Measurements from ENCODE around the gene AQP2.

Gene AQP2

GRCh38 chr12:49955899-49956662, 5.5 kb downstream of the AQP2 start:
- no peak for DNase-seq (ENCODE audit: low spot score)

- DNase-seq (ENCODE audit: low spot score), result no peak
Observed at GRCh38 chr12:49956663-49957569, 6.4 kb downstream of the AQP2 start.

DNA sequence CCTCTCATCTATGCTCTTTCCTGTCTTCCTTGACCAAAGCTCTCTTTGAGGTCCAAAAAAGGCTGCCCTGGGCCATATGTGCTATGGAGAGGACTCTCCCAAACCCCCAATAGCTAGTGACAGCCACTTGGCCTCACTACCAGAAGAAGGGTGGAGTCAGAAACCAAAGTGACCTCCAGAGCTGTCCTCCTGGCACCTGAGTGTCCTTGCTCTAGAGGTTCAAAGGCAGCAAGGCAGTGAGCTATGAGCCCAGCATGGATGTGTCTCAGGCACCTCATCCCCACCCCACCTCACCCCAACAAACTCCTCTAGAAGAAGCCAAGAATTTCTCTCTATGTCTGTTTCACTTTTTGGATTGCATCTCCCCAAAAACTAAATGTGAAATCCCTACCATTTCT, 7.0 kb downstream of the AQP2 start:
- no peak for DNase-seq (ENCODE audit: low spot score)

- DNase-seq (ENCODE audit: low spot score), result no peak
Observed at GRCh38 chr12:49959685-49960473, 9.3 kb downstream of the AQP2 start.

- DNase-seq (ENCODE audit: low spot score), result no peak
Observed at GRCh38 chr12:49960474-49961110, 10.1 kb downstream of the AQP2 start.

- DNase-seq (ENCODE audit: low spot score), result no peak
Observed at GRCh38 chr12:49961111-49961922, 10.8 kb downstream of the AQP2 start, which contains the start of gene AQP5. Gene AQP5 (plus strand): TSS chr12:49961872. CDS start chr12:49962018, 146 bp downstream.

GRCh38 chr12:49961993-49962764, 11.6 kb downstream of the AQP2 start:
- DNase-seq (ENCODE audit: low spot score), result no peak

DNA sequence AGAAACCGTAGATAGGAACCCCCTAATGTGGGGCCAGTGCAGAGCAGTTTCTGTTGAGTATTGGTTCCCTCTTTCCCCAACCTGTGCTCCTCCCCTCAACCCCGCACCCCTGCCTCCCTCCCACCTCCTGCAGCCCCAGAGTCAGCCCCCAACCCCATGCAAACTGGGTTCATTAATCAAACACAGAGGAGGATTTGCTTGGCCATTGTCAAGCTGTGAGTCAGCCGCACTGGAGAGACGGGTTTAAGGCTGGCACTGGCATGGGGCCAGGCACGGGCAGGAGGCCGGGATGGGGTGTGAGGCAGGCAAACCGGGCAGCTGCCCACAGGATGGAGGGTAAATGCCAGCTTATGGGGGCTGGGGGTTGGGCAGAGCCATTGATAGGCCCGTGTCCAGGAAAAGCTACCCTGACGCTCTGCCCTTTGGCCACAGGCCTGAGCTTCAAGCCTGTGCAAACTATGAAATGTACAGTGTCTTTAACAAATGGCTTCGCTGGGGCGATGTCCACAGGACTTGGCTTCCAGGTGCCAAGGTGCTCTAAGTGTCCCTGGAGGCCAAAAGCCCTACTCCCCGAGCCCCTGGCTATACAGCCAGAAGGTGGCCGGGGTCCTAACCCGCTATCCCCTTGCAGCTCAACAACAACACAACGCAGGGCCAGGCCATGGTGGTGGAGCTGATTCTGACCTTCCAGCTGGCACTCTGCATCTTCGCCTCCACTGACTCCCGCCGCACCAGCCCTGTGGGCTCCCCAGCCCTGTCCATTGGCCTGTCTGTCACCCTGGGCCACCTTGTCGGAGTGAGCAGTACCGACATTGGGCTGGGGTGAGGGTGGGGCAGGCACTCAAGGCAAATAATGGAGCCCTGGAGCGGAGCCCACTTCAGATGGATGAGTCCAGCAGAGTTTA, 12.6 kb downstream of the AQP2 start:
- no peak for DNase-seq (ENCODE audit: low spot score)

- no peak for DNase-seq (ENCODE audit: low spot score)
Observed at GRCh38 chr12:49963976-49964815, 13.7 kb downstream of the AQP2 start.

DNA sequence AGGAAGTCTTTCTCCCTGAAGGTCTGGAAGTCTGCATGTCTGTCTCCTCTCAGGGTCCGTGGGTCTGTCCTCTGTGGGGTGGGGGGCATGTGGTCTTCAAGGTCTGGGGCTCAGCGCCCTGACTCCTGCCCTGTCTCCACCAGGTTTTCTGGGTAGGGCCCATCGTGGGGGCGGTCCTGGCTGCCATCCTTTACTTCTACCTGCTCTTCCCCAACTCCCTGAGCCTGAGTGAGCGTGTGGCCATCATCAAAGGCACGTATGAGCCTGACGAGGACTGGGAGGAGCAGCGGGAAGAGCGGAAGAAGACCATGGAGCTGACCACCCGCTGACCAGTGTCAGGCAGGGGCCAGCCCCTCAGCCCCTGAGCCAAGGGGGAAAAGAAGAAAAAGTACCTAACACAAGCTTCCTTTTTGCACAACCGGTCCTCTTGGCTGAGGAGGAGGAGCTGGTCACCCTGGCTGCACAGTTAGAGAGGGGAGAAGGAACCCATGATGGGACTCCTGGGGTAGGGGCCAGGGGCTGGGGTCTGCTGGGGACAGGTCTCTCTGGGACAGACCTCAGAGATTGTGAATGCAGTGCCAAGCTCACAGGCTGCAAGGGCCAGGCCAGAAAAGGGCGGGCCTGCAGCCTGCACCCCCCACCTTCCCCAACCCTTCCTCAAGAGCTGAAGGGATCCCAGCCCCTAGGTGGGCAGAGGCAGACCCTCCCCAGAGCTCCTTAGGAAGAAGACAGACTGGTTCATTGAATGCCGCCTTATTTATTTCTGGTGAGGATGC, 14.5 kb downstream of the AQP2 start:
- DNase-seq (ENCODE audit: low spot score), result no peak

DNA sequence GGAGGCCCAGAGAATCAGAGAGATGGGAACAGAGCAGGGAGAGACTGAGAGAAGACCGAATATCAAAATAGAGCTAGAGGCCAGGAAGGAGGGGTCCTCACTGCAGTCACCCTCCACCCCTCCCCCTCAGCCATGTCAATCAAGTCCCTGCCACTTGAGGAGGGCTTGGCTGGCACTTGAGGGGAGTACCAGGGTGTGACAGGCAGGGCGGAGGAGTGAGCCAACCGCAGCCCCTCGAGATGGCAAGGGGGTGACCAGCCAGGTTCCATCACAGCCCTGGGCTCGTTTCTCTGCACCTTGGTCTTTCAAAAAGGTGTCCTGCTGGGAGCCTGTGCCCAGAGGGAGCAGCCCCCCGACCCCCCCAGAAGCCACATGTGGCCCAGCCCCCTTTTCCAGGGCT, 15.3 kb downstream of the AQP2 start:
- no peak for DNase-seq (ENCODE audit: low spot score)

DNA sequence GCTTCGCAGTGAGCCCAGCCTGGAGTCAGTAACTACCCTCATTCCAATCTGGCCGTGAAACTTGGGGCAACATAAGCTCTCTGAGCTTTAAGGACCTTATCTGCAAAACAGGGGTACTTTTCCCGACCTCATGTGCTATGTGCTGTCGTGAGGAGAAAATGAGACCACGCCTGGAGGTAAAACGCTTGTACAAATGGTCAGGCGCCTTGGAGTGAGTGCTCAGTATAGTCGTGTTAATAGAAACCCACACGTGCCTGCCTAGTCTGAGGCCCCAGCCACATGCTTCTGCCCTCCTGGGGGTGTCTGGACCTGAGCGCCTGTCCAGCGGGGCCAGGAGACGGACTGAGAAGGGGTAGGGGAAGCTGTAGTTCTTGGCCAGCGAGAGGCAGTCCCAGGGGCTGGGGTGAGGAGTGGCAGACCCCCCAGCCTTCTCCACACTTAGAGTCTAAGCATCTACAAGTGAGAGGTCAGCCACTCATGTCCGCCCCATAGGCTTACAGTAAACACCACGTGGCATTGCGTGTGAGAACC, 16.0 kb downstream of the AQP2 start:
- no peak for DNase-seq (ENCODE audit: low spot score)

GRCh38 chr12:49967042-49967776, 16.7 kb downstream of the AQP2 start:
- DNase-seq (ENCODE audit: low spot score), result peak; percentile 94

GRCh38 chr12:49967777-49968250, 17.3 kb downstream of the AQP2 start:
- DNase-seq (ENCODE audit: low spot score), result no peak

GRCh38 chr12:49968471-49968870, 17.9 kb downstream of the AQP2 start:
- no peak for DNase-seq (ENCODE audit: low spot score)

DNA sequence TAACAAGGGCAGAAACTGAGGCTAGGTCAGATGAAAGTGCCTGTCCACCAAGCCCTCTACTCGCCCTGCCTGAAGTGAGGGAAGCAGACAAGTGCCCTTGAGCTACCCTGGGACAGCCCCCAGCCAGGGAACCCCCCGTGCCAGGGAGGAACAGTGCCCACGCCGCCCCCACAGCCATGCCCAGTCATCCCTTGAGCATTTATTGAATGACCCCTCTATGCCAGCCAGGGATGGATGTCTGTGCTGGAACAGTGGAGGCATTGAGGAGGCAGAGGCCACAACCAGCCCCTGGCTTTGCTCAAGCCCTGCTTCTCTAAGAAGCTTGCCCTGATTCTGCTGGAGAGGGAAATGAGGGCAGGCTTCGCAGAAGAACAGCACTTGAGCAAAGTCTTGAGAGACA, 18.5 kb downstream of the AQP2 start:
- DNase-seq (ENCODE audit: low spot score), result no peak
